GM23338 (cell line): ENCODE results near the gene TAOK2. TPM values are rescaled to one million over a fixed set of nuclear protein-coding genes. Genes with fewer than 3 reads are reported as not detected.

Experiments
- ATAC-seq: fragments of 200-7000 bp; cut with Tn5 transposase; 3 replicates; pipeline ENCODE4 v1.9.1; 2020
- DNase-seq: peaks from one replicate; pipeline ENCODE4 v3.0.0-alpha.2; 2015; ENCODE audit warnings: low spot score
- H2AFZ ChIP-seq: fragments of 200-600 bp; sonication (generic); 2 replicates; pipeline ENCODE4 v1.8.0; 2016; ENCODE audit warnings: antibody characterized with exemption, mild to moderate bottlenecking, moderate library complexity
- H3F3A ChIP-seq: fragments of 200-600 bp; sonication (generic); replicated peaks from 2 replicates; pipeline ENCODE4 v1.8.0; 2017; ENCODE audit warnings: antibody characterized with exemption, mixed run types, low read depth
- H3K27ac ChIP-seq: fragments of 200-600 bp; sonication (generic); 2 replicates; pipeline ENCODE4 v1.6.1; 2016; ENCODE audit warnings: low read depth
- H3K27me3 ChIP-seq: fragments of 200-600 bp; sonication (generic); 2 replicates; pipeline ENCODE4 v1.8.0; 2016; ENCODE audit warnings: mild to moderate bottlenecking, mixed run types, moderate library complexity; ENCODE audit not compliant: insufficient read depth
- H3K36me3 ChIP-seq: fragments of 200-600 bp; sonication (generic); 2 replicates; pipeline ENCODE4 v1.8.0; 2016; ENCODE audit warnings: mild to moderate bottlenecking; ENCODE audit not compliant: insufficient read depth
- H3K4me1 ChIP-seq: fragments of 200-600 bp; sonication (generic); 2 replicates; pipeline ENCODE4 v1.8.0; 2016; ENCODE audit warnings: mild to moderate bottlenecking, moderate library complexity; ENCODE audit not compliant: insufficient read depth
- H3K4me2 ChIP-seq: fragments of 200-600 bp; sonication (generic); 2 replicates; pipeline ENCODE4 v1.7.1; 2017; ENCODE audit warnings: mixed run types
- H3K4me3 ChIP-seq: fragments of 200-600 bp; sonication (generic); 2 replicates; pipeline ENCODE4 v1.6.1; 2016; ENCODE audit warnings: mixed run types
- H3K79me2 ChIP-seq: fragments of 200-600 bp; sonication (generic); replicated peaks from 2 replicates; pipeline ENCODE4 v1.8.0; 2017; ENCODE audit warnings: mild to moderate bottlenecking; ENCODE audit not compliant: insufficient read depth
- H3K9me2 ChIP-seq: fragments of 200-600 bp; sonication (generic); 2 replicates; pipeline ENCODE4 v1.8.0; 2017; ENCODE audit not compliant: insufficient read depth
- H4K20me1 ChIP-seq: fragments of 200-600 bp; sonication (generic); replicated peaks from 2 replicates; pipeline ENCODE4 v1.8.0; 2017; ENCODE audit warnings: mild to moderate bottlenecking; ENCODE audit not compliant: insufficient read depth
- H3K27ac Mint-ChIP-seq: 2 replicates; pipeline ENCODE4 v1.8.0; 2020; ENCODE audit warnings: inconsistent platforms, mild to moderate bottlenecking, moderate library complexity, mixed read lengths
- H3K27me3 Mint-ChIP-seq: 3 replicates; pipeline ENCODE4 v1.8.0; 2022; ENCODE audit warnings: low read depth, mild to moderate bottlenecking, moderate library complexity, mixed read lengths, inconsistent platforms; ENCODE audit not compliant: insufficient read depth, poor library complexity
- H3K36me3 Mint-ChIP-seq: 3 replicates; pipeline ENCODE4 v1.8.0; 2021; ENCODE audit warnings: low read depth, mild to moderate bottlenecking, inconsistent platforms, moderate library complexity, mixed read lengths
- H3K4me1 Mint-ChIP-seq: 3 replicates; pipeline ENCODE4 v1.8.0; 2020; ENCODE audit warnings: mild to moderate bottlenecking, inconsistent platforms, mixed read lengths
- H3K4me3 Mint-ChIP-seq: 3 replicates; pipeline ENCODE4 v1.8.0; 2021; ENCODE audit warnings: moderate library complexity, mild to moderate bottlenecking, inconsistent platforms, mixed read lengths
- H3K9me3 Mint-ChIP-seq: 3 replicates; pipeline ENCODE4 v1.8.0; 2020; ENCODE audit warnings: moderate library complexity, mild to moderate bottlenecking, inconsistent platforms, mixed read lengths
- CREB1 ChIP-seq: fragments of 250-450 bp; sonication (Bioruptor Pico); IDR thresholded peaks from 2 replicates; pipeline ENCODE4 v1.5.0; 2020; ENCODE audit warnings: low read depth, mild to moderate bottlenecking, moderate library complexity
- EZH2 ChIP-seq: fragments of 200-600 bp; sonication (generic); IDR thresholded peaks from one replicate; pipeline ENCODE4 v1.8.0; 2017; ENCODE audit warnings: antibody characterized with exemption, mild to moderate bottlenecking, low read depth; ENCODE audit not compliant: unreplicated experiment
- EZH2phosphoT487 ChIP-seq: fragments of 200-600 bp; sonication (generic); IDR thresholded peaks from one replicate; pipeline ENCODE4 v1.8.1; 2018; ENCODE audit warnings: antibody characterized with exemption; ENCODE audit not compliant: unreplicated experiment
- JUNB ChIP-seq: IDR thresholded peaks from one replicate; pipeline ENCODE4 v1.6.1; 2016; ENCODE audit warnings: antibody characterized with exemption; ENCODE audit not compliant: unreplicated experiment
- NANOG ChIP-seq: IDR thresholded peaks from 2 replicates; pipeline ENCODE4 v1.6.1; 2016; ENCODE audit warnings: antibody characterized with exemption, borderline replicate concordance
- STAT1 ChIP-seq: IDR thresholded peaks from one replicate; pipeline ENCODE4 v1.6.1; 2016; ENCODE audit warnings: antibody characterized with exemption; ENCODE audit not compliant: unreplicated experiment
- ZNF114 ChIP-seq: fragments of 250-450 bp; sonication (Bioruptor Pico); IDR thresholded peaks from 2 replicates; pipeline ENCODE4 v1.5.0; 2020; ENCODE audit warnings: mild to moderate bottlenecking, moderate library complexity
- ZNF331 ChIP-seq: fragments of 250-450 bp; sonication (Bioruptor Pico); IDR thresholded peaks from 2 replicates; pipeline ENCODE4 v1.5.0; 2020; ENCODE audit warnings: low read depth, mild to moderate bottlenecking, moderate library complexity
- polyA plus RNA-seq: library from polyadenylated mRNA; unstranded; fragments of >200 nt; fragmentation: Nextera tagmentation; extraction: Ambion mirVana; gene quantifications from 2 replicates; pipeline ENCODE4 v1.2.1, GENCODE V29; 2016
- total RNA-seq: library from RNA; depleted of rRNA; stranded (reverse); fragments of >200 nt; shearing (Covaris generic); gene quantifications from 2 replicates; pipeline ENCODE4 v1.2.3, GENCODE V29; 2014
- TF ChIP-seq, protein P1 (sequence below), 2 experiments: fragments of 200-600 bp in 1 of 2; sonication (generic) in 1 of 2; conservative IDR thresholded peaks; 2 replicates each; pipeline versions ENCODE4 v1.5.1 to v1.6.1; 2016 to 2017; ENCODE audit warnings: antibody characterized with exemption in 2 of 2, low read depth in 2 of 2, mild to moderate bottlenecking in 2 of 2, moderate library complexity in 1 of 2

The TAOK2 gene
- total and polyA plus RNA-seq, 2 experiments from 2014 or later: 8.8 to 45.2 TPM

DNA sequence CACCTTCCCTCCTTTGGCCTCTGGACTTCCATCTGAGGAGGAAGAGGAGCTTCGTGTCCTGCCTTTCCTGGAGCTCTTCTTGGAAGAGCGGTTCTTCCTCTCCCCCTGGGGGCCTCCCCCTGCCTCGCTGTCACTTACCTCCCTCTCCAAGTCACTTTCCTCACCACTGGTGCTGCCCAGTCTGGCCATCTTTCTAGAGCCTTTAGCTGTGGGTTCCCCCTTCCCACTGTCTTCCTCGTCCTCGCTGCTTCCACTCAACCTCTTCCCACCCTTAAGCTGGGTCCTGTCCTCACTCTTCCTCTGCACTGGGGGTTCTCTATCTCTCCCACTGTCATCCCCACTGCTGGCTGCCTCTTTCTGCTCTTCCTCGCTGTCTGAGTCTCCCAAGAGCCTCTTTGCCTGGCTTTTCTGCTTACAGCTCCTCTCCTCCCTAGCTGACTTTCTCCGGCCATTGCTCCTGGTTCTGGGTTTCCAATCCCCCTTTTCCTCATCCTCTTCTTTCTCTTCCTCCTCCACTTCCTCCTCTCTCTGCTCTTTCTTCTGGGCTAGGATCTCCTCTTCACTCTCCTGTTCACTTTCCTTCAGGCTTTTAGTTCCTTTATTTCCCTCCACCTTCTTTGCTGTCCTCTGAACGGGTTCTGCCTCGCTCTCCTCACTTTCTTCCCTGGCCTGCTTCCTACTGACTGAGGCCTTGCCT, 20.4 kb downstream of the TAOK2 start:
- no peak for TF ChIP-seq CREB1 (CRISPR knock-in tag)
- TF ChIP-seq, protein P1, sequence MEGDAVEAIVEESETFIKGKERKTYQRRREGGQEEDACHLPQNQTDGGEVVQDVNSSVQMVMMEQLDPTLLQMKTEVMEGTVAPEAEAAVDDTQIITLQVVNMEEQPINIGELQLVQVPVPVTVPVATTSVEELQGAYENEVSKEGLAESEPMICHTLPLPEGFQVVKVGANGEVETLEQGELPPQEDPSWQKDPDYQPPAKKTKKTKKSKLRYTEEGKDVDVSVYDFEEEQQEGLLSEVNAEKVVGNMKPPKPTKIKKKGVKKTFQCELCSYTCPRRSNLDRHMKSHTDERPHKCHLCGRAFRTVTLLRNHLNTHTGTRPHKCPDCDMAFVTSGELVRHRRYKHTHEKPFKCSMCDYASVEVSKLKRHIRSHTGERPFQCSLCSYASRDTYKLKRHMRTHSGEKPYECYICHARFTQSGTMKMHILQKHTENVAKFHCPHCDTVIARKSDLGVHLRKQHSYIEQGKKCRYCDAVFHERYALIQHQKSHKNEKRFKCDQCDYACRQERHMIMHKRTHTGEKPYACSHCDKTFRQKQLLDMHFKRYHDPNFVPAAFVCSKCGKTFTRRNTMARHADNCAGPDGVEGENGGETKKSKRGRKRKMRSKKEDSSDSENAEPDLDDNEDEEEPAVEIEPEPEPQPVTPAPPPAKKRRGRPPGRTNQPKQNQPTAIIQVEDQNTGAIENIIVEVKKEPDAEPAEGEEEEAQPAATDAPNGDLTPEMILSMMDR (conservative IDR thresholded peaks at IDR 0.05; ENCODE audit: low read depth in 2 of 2): no peak
- no peak for TF ChIP-seq ZNF331
- TF ChIP-seq STAT1: no peak
- TF ChIP-seq EZH2: no peak
- TF ChIP-seq EZH2phosphoT487: no peak
- Histone ChIP-seq H3K4me3 (peak overlapping the region; percentile 94), H2AFZ (no peak overlapping the region), H4K20me1 (peaks cover 6% of the 10 kb centered on the region; the same call in 1 of the 2 replicates), H3K4me1 (peaks cover 13% of the 10 kb centered on the region), H3K27me3 (no peaks in the 10 kb centered on the region), H3K36me3 (peaks cover 8% of the 10 kb centered on the region), H3F3A (peaks cover 20% of the 10 kb centered on the region), H3K9me2 (no peaks in the 10 kb centered on the region), H3K79me2 (peaks cover 7% of the 10 kb centered on the region; the same call in 1 of the 2 replicates), H3K4me2 (peak overlapping the region; percentile 94), H3K27ac (no peak overlapping the region)
- peak overlapping the region; percentile 98; the same call in 2 of the 3 replicates for H3K4me3 Mint-ChIP-seq
- DNase-seq (no peak), ATAC-seq (no peak)
- H3K27ac Mint-ChIP-seq: no peak overlapping the region
- H3K36me3 Mint-ChIP-seq: peaks cover 50% of the 10 kb centered on the region
- peaks cover 15% of the 10 kb centered on the region for H3K4me1 Mint-ChIP-seq
- peaks cover 2% of the 10 kb centered on the region; the same call in 2 of the 3 replicates for H3K9me3 Mint-ChIP-seq
- H3K27me3 Mint-ChIP-seq: peaks cover 13% of the 10 kb centered on the region

- Histone ChIP-seq H3K4me1 (peaks cover 13% of the 10 kb centered on the region), H4K20me1 (peaks cover 6% of the 10 kb centered on the region; the same call in 1 of the 2 replicates), H3K27ac (peak overlapping the region; percentile 82; the same call in 1 of the 2 replicates), H3K9me2 (no peaks in the 10 kb centered on the region), H3K79me2 (peaks cover 7% of the 10 kb centered on the region; the same call in 1 of the 2 replicates), H3K4me3 (peak overlapping the region; percentile 94), H3K36me3 (peaks cover 6% of the 10 kb centered on the region), H2AFZ (peak overlapping the region; percentile 69; the same call in 1 of the 2 replicates), H3F3A (peaks cover 20% of the 10 kb centered on the region), H3K4me2 (peak overlapping the region; percentile 94), H3K27me3 (no peaks in the 10 kb centered on the region)
- H3K4me1 Mint-ChIP-seq: peaks cover 20% of the 10 kb centered on the region
- H3K27ac Mint-ChIP-seq: peak overlapping the region; percentile 98
- ATAC-seq: peak; percentile 75
- peaks cover 13% of the 10 kb centered on the region for H3K27me3 Mint-ChIP-seq
- peaks cover 45% of the 10 kb centered on the region for H3K36me3 Mint-ChIP-seq
- H3K9me3 Mint-ChIP-seq: peaks cover 2% of the 10 kb centered on the region; the same call in 2 of the 3 replicates
- H3K4me3 Mint-ChIP-seq: peak overlapping the region; percentile 98
- DNase-seq: no peak
- TF ChIP-seq STAT1 (no peak), ZNF114 (CRISPR knock-in tag) (no peak), EZH2 (no peak), EZH2phosphoT487 (no peak), NANOG (no peak), JUNB (no peak)
- TF ChIP-seq, protein P1 (conservative IDR thresholded peaks at IDR 0.05; ENCODE audit: low read depth in 2 of 2): no peak
Observed at GRCh38 chr16:29994600-29995323, 21.1 kb downstream of the TAOK2 start.
